Ovary (tissue), 9 donors: Measurements from ENCODE around the gene TSSC4. TPM values are rescaled to one million over a fixed set of nuclear protein-coding genes. Genes with fewer than 3 reads are reported as not detected.
A peak's percentile ranks its signal among the peaks of the same experiment; 100 is the strongest.

Source experiments
- DNase-seq, 5 donors: peaks; one replicate each; pipeline ENCODE4 v3.0.0-alpha.2; 2019 to 2020
- H3K27ac ChIP-seq, 2 donors: fragments of 200-600 bp; one replicate each; pipeline versions ENCODE4 v1.5.1 to v1.8.0; 2019 to 2022
- H3K27me3 ChIP-seq: fragments of 200-600 bp; one replicate; pipeline ENCODE4 v1.8.0; 2022
- H3K36me3 ChIP-seq: fragments of 200-600 bp; sonication (generic); one replicate; pipeline ENCODE4 v1.5.1; 2019
- H3K4me1 ChIP-seq: one replicate; pipeline ENCODE4 v1.8.1; 2013; ENCODE audit warnings: mild to moderate bottlenecking, moderate library complexity; ENCODE audit not compliant: insufficient read depth
- H3K4me3 ChIP-seq: fragments of 200-600 bp; sonication (generic); one replicate; pipeline ENCODE4 v1.5.1; 2017
- H3K9me3 ChIP-seq, 2 donors: fragments of 200-600 bp in 1 of 2; sonication (generic) in 1 of 2; one replicate each; pipeline versions ENCODE4 v1.5.1 to v1.8.1; 2013 to 2019; ENCODE audit warnings: mild to moderate bottlenecking in 1 of 2, moderate library complexity in 1 of 2
- EP300 ChIP-seq: sonication (generic); formaldehyde crosslinking; IDR thresholded peaks from one replicate; pipeline ENCODE4 v1.6.1; 2017; ENCODE audit warnings: antibody characterized with exemption
- POLR2A ChIP-seq: fragments of 450-650 bp; IDR thresholded peaks from one replicate; pipeline ENCODE4 v1.6.1; 2017; ENCODE audit warnings: antibody characterized with exemption, mild to moderate bottlenecking, moderate library complexity
- WGBS, 3 donors: extraction: QIAGEN DNeasy Blood & Tissue Kit in 1 of 3; methylation state at CpG; one replicate each; pipeline versions ENCODE4 v1.1.5 to v1.1.7; 2013 to 2017; 5-methylcytosine and 5-hydroxymethylcytosine counted together
- intact Hi-C, 4 donors: fragments of 100-400 bp; cut with DNase I; formaldehyde crosslinking; loops; one replicate each; pipeline versions ENCODE4 v1.11.0 to v1.15.1; 2022 to 2023
- polyA plus RNA-seq, 2 donors: library from polyadenylated mRNA; stranded (reverse); fragments of 200-250 nt in 1 of 2; fragments of 350-450 nt in 1 of 2; fragmentation: Illumina TruSeq in 1 of 2; extraction: RNeasy Lipid Tissue Mini Kit (QIAGEN cat#74804) in 1 of 2; gene quantifications; one replicate each; pipeline ENCODE4 v1.2.3, GENCODE V29; 2013 to 2014
- total RNA-seq, 7 donors: library from RNA; depleted of rRNA in 2 of 7; stranded (reverse); fragments of >200 nt in 2 of 7; fragmentation: NEBNext Ultra II Directional in 3 of 7; extraction: Animal tissue kit (Norgen Biotek cat#: 25700) in 3 of 7; gene quantifications; one replicate each; pipeline versions ENCODE4 v1.1.0 to v1.2.4, GENCODE V29; 2016 to 2023
- TF ChIP-seq, protein P1 (sequence below), 3 donors: fragments of 450-650 bp in 2 of 3; fragments of 200-600 bp in 1 of 3; IDR thresholded peaks; one replicate each; pipeline versions ENCODE4 v1.5.1 to v1.8.0; 2016 to 2022; ENCODE audit warnings: antibody characterized with exemption in 3 of 3, mild to moderate bottlenecking in 1 of 3
- donor health status: DM: no; HTN: no; CAD: no; lungs with moderate emphysema.
- donor health status: DM: no; HTN: no; CAD: no.
- donor health status: Bipolar disorder and iron deficiency.
- donor health status: DM: yes; HTN: yes; CAD: no.
- donor health status: DM: no; HTN: no; CAD: no.
- donor health status: DM: yes; HTN: yes; CAD: no.

Gene TSSC4
- total and polyA plus RNA-seq, 9 donors, result 1.3 to 73.4 (median 41.7) TPM

- intact Hi-C loops, result loop anchor here in 1 of 4 donors (10.0 kb wide), 1 partner anchor 492 kb away; no protein-coding TSS in a partner anchor
Measured at GRCh38 chr11:2402890-2403645, 2.5 kb downstream of the TSSC4 start.

DNA sequence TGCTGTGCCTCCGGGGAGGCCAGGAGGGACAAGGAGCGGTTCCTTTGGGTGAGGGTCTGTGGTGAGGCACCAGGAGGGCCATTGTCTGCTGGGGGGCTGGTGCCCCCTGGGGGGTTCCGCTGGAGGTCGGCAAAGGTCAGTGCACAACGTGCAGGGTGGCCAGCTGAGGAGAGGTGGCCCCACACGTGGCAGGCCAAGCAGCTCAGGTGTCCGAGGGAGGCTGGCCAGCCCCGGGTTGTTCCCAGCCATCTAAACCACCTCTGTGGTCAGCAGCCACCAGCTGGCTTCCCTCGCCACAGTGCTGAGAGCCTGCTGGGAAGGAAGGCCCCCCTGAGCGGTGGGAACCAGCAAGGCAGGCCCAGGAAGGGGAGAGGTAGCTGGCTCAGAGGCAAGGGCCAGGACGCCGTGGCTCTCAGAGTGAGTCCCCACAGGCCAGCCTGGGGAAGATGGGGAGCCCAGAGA, 4.2 kb downstream of the TSSC4 start:
- no peak for DNase-seq
- no peak overlapping the region for H3K4me3 ChIP-seq
- no peaks in the 10 kb centered on the region for H3K9me3 ChIP-seq
- TF ChIP-seq EP300 (no peak), POLR2A (no peak)
- TF ChIP-seq, protein P1, sequence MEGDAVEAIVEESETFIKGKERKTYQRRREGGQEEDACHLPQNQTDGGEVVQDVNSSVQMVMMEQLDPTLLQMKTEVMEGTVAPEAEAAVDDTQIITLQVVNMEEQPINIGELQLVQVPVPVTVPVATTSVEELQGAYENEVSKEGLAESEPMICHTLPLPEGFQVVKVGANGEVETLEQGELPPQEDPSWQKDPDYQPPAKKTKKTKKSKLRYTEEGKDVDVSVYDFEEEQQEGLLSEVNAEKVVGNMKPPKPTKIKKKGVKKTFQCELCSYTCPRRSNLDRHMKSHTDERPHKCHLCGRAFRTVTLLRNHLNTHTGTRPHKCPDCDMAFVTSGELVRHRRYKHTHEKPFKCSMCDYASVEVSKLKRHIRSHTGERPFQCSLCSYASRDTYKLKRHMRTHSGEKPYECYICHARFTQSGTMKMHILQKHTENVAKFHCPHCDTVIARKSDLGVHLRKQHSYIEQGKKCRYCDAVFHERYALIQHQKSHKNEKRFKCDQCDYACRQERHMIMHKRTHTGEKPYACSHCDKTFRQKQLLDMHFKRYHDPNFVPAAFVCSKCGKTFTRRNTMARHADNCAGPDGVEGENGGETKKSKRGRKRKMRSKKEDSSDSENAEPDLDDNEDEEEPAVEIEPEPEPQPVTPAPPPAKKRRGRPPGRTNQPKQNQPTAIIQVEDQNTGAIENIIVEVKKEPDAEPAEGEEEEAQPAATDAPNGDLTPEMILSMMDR (IDR thresholded peaks at IDR 0.05), result no peak
- H3K4me1 ChIP-seq, result peaks cover 4% of the 10 kb centered on the region
- intact Hi-C loops, result loop anchor here in 1 of 4 donors (10.0 kb wide), 1 partner anchor 490 kb away; no protein-coding TSS in a partner anchor
- H3K27ac ChIP-seq, result no peak overlapping the region
- no peaks in the 10 kb centered on the region for H3K27me3 ChIP-seq
- 41 to 49% (median 45%) methylated on average over 12 of the region's 12 CpGs for WGBS, 3 donors
- H3K36me3 ChIP-seq, result no peaks in the 10 kb centered on the region

More at GRCh38 chr11:2402890-2403645, 2.5 kb downstream of the TSSC4 start:
- 65 to 70% (median 67%) methylated on average over 30 to 31 of the region's 31 CpGs for WGBS, 3 donors
- Histone ChIP-seq H3K36me3 (no peaks in the 10 kb centered on the region), H3K4me3 (no peak overlapping the region), H3K27ac (no peak overlapping the region), H3K4me1 (peaks cover 4% of the 10 kb centered on the region), H3K9me3 (no peaks in the 10 kb centered on the region), H3K27me3 (no peaks in the 10 kb centered on the region)
- peak in 1 of 5 donors; percentile 37 for DNase-seq
- TF ChIP-seq, protein P1 (IDR thresholded peaks at IDR 0.05), result no peak
- TF ChIP-seq EP300, result no peak

GRCh38 chr11:2406451-2406850, 5.9 kb downstream of the TSSC4 start:
- Histone ChIP-seq H3K9me3 (no peaks in the 10 kb centered on the region), H3K27ac (no peak overlapping the region), H3K27me3 (no peaks in the 10 kb centered on the region), H3K4me3 (no peak overlapping the region), H3K4me1 (peaks cover 4% of the 10 kb centered on the region), H3K36me3 (no peaks in the 10 kb centered on the region)
- TF ChIP-seq POLR2A, result no peak
- TF ChIP-seq, protein P1 (IDR thresholded peaks at IDR 0.05), result no peak
- TF ChIP-seq EP300, result no peak
- whole genome bisulfite sequencing, 3 donors, result 71 to 78% (median 76%) methylated on average over 14 of the region's 14 CpGs
- DNase-seq, result no peak
- intact Hi-C loops, result loop anchor here in 1 of 4 donors (10.0 kb wide), 1 partner anchor 488 kb away; no protein-coding TSS in a partner anchor

DNA sequence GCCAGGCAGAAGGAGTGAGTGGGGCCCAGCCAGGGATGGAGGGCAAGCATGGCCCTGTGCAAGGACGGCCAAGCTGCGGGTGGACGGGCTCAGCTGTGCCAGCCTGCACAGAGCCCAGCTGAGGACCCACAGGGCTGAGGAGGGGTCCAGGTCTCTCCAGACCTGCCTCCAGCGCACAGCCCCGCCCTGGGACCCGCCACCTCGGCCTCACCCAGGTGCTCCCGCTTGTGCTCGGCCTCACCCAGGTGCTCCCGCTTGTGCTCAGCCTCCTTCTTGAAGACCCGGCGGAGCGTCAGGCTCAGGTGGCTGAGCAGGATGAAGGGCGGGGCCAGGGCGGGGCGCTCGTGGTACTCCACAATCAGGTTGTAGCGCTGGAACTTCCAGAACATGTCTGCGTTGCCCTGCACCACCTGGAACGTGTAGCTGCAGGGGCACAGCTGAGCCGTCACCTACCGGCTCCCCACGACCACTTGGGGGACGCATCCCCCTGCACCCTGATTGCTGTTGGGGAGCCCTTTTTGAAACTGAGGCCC, 6.4 kb downstream of the TSSC4 start:
- intact Hi-C loops, result loop anchor here in 1 of 4 donors (10.0 kb wide), 1 partner anchor 488 kb away; no protein-coding TSS in a partner anchor
- Histone ChIP-seq H3K4me1 (peaks cover under 1% of the 10 kb centered on the region), H3K27ac (no peak overlapping the region), H3K27me3 (no peaks in the 10 kb centered on the region), H3K36me3 (no peaks in the 10 kb centered on the region), H3K4me3 (no peak overlapping the region), H3K9me3 (no peaks in the 10 kb centered on the region)
- TF ChIP-seq EP300 (no peak), POLR2A (no peak)
- TF ChIP-seq, protein P1 (IDR thresholded peaks at IDR 0.05), result no peak
- no peak for DNase-seq
- 82 to 89% (median 87%) methylated on average over 14 to 24 of the region's 24 CpGs for WGBS, 3 donors
